HG03039 (cell line): ENCODE measurements around the gene MRTO4.

Experiments used
- ATAC-seq: cut with Tn5 transposase; IDR thresholded peaks from one replicate; pipeline ENCODE4 v1.9.1; 2021; ENCODE audit warnings: mild to moderate bottlenecking, moderate library complexity; ENCODE audit not compliant: unreplicated experiment

The MRTO4 gene

DNA sequence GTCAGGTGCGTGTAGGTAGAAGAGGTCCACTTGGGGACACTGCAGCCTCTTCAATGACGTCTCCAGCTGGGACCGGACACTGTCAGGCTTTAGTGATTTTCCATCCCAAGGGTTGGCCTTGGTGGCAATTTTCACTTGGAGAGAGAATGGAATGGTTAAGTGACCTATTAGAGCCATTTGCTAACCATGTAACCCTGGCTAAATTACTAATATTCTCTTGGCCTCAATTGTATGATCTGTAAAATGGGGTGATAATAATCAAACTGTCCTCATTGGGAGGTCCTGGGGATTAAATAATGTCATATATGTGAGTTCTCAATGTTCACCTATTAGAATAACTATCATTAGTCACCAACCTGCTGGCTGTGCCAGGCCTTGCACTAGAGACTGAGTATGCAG lies 56.9 kb downstream of the MRTO4 start:
- ATAC-seq, result no peak

DNA sequence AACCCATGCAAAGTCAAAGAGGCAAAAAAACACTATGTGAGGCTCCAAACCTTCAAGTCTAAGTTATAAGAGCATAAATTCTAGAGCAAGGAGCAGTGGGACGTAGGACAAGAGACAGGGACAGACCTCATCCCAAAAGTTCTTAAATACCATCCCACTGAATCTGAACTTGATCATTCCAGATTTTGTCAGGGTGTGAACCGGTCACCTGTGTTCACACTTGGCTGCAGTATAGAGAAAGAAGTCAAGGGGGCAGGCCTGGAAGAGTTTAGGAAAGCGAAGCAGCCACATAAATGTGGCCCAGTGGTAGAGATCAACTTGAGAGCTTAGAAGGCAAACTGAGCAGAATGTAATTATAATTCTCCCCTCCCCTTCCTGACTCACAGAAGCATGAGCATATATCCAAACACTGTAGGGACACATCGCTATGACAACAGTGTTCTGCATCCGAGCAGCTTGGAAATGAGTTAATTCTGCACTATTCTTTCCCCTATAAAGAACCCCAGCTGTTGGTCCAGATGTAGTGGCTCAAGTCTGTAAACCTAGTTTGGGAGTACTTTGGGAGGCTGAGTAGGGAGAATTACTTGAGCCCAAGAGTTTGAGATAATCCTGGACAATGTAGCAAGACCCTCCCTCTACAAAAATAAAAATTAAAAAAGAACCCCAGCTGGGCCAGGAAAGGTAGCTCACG lies 57.7 kb downstream of the MRTO4 start:
- no peak for ATAC-seq
